Pancreas (tissue), 10 donors: ENCODE measurements around the gene PNN. TPM values are rescaled to one million over a fixed set of nuclear protein-coding genes. Genes with fewer than 3 reads are reported as not detected.

Experiments used
- ATAC-seq, 4 donors: fragments of 200-7000 bp; cut with Tn5 transposase; one replicate each; pipeline versions ENCODE4 v1.8.0 to v1.9.1; 2020; ENCODE audit warnings: mild to moderate bottlenecking in 4 of 4, moderate library complexity in 4 of 4
- DNase-seq, 6 donors: peaks; one replicate each; pipeline ENCODE4 v3.0.0-alpha.2; 2020
- FAIRE-seq: peaks from 2 replicates; lab custom pipeline; 2012; peaks lifted over from hg19 to GRCh38; lab: Jason Lieb, UNC
- H3K27ac ChIP-seq, 4 donors: fragments of 200-600 bp; sonication (generic); 1 replicate in 3 of 4; 2 replicates in 1 of 4; pipeline versions ENCODE4 v1.5.0 to v1.8.0; 2020
- H3K27me3 ChIP-seq, 4 donors: fragments of 200-600 bp; one replicate each; pipeline ENCODE4 v1.8.0; 2021
- H3K36me3 ChIP-seq, 3 donors: fragments of 200-600 bp; sonication (generic) in 1 of 3; one replicate each; pipeline versions ENCODE4 v1.5.0 to v1.8.0; 2020 to 2021
- H3K4me1 ChIP-seq, 3 donors: fragments of 200-600 bp; one replicate each; pipeline ENCODE4 v1.8.0; 2021
- H3K4me3 ChIP-seq, 4 donors: fragments of 200-600 bp; sonication (generic) in 2 of 4; one replicate each; pipeline versions ENCODE4 v1.5.0 to v1.8.0; 2020 to 2021
- H3K9me3 ChIP-seq, 4 donors: fragments of 200-600 bp; one replicate each; pipeline ENCODE4 v1.8.0; 2021
- CTCF ChIP-seq, 4 donors: fragments of 200-600 bp; sonication (generic) in 3 of 4; IDR thresholded peaks; one replicate each; pipeline versions ENCODE4 v1.5.0 to v1.8.0; 2021; ENCODE audit warnings: antibody characterized with exemption in 4 of 4
- WGBS, 2 donors: extraction: QIAGEN DNeasy Blood & Tissue Kit; methylation state at CpG; one replicate each; pipeline ENCODE4 v1.1.7; 2013; 5-methylcytosine and 5-hydroxymethylcytosine counted together
- intact Hi-C, 3 donors: fragments of 100-400 bp; cut with DNase I; formaldehyde crosslinking; loops; one replicate each; pipeline versions ENCODE4 v1.11.1 to v1.14.2; 2022
- polyA plus RNA-seq, 2 donors: library from polyadenylated mRNA; stranded (reverse); fragments of 200-250 nt; gene quantifications; one replicate each; pipeline ENCODE4 v1.2.3, GENCODE V29; 2013
- total RNA-seq, 6 donors: library from RNA; stranded (reverse); fragmentation: NEBNext Ultra II Directional in 4 of 6; extraction: Animal tissue kit (Norgen Biotek cat#: 25700) in 4 of 6; gene quantifications; one replicate each; pipeline versions ENCODE4 v1.2.1 to v1.2.4, GENCODE V29; 2021 to 2023
- donor health status: healthy with polysubstance abuse.
- donor health status: DM: no; HTN: no; CAD: no; lungs with moderate emphysema.
- donor health status: DM: no; HTN: no; CAD: no.
- donor health status: control.
- donor health status: control.
- donor health status: Bipolar disorder and iron deficiency.
- donor health status: DM: yes; HTN: yes; CAD: no.
- donor health status: DM: no; HTN: no; CAD: no.
- donor health status: DM: no; HTN: no; CAD: no.
- donor health status: DM: yes; HTN: yes; CAD: no.

PNN gene
- total and polyA plus RNA-seq, 8 donors = 19.0 to 60.1 (median 27.7) TPM

- intact Hi-C loops = no loop called here
- Histone ChIP-seq H3K9me3 (no peaks in the 10 kb centered on the region), H3K27ac (no peak overlapping the region), H3K27me3 (no peaks in the 10 kb centered on the region), H3K36me3 (peaks cover 0 to 10% (median 4%) of the 10 kb centered on the region in 3 donors), H3K4me3 (no peak overlapping the region), H3K4me1 (peaks cover 0 to 5% (median 0%) of the 10 kb centered on the region in 3 donors)
- WGBS, 2 donors = 52 to 63% methylated on average over 7 of the region's 7 CpGs
- peak in 1 of 4 donors; percentile 60 for ATAC-seq
- no peak for FAIRE-seq
- no peak for TF ChIP-seq CTCF (IDR thresholded peaks at IDR 0.05)
- no peak for DNase-seq
These were observed 29.6 kb upstream of the PNN start for GRCh38 chr14:39145266-39145966.

GRCh38 chr14:39154594-39155189, 20.4 kb upstream of the PNN start:
- no peak overlapping the region for H3K27ac ChIP-seq
- intact Hi-C loops = no loop called here
- 94 to 98% methylated on average over 9 of the region's 9 CpGs for WGBS, 2 donors
- peaks cover 0 to 10% (median 6%) of the 10 kb centered on the region in 3 donors for H3K36me3 ChIP-seq
- H3K27me3 ChIP-seq = no peaks in the 10 kb centered on the region
- DNase-seq (no peak), ATAC-seq (no peak), FAIRE-seq (no peak)
- TF ChIP-seq CTCF (IDR thresholded peaks at IDR 0.05) = no peak
- no peak overlapping the region for H3K4me3 ChIP-seq
- no peaks in the 10 kb centered on the region for H3K4me1 ChIP-seq
- H3K9me3 ChIP-seq = no peaks in the 10 kb centered on the region

- H3K27me3 ChIP-seq = no peaks in the 10 kb centered on the region
- no peaks in the 10 kb centered on the region for H3K9me3 ChIP-seq
- H3K4me3 ChIP-seq = no peak overlapping the region
- DNase-seq = no peak
- no peak for FAIRE-seq
- no peak for TF ChIP-seq CTCF (IDR thresholded peaks at IDR 0.05)
- no peaks in the 10 kb centered on the region for H3K4me1 ChIP-seq
- no peak for ATAC-seq
- H3K36me3 ChIP-seq = peaks cover 0 to 16% (median 2%) of the 10 kb centered on the region in 3 donors
- intact Hi-C loops = no loop called here
- H3K27ac ChIP-seq = no peak overlapping the region
- WGBS, 2 donors = 94 to 96% methylated on average over 6 of the region's 6 CpGs
These were observed 17.6 kb upstream of the PNN start for GRCh38 chr14:39157491-39157890.

- H3K4me3 ChIP-seq = no peak overlapping the region
- intact Hi-C loops = no loop called here
- FAIRE-seq (no peak), DNase-seq (no peak), ATAC-seq (no peak)
- peaks cover 0 to 11% (median 2%) of the 10 kb centered on the region in 3 donors for H3K36me3 ChIP-seq
- H3K27me3 ChIP-seq = no peaks in the 10 kb centered on the region
- H3K9me3 ChIP-seq = no peaks in the 10 kb centered on the region
- H3K4me1 ChIP-seq = no peaks in the 10 kb centered on the region
- TF ChIP-seq CTCF (IDR thresholded peaks at IDR 0.05) = no peak
- WGBS, 2 donors = 55 to 74% methylated on average over 6 of the region's 6 CpGs
- H3K27ac ChIP-seq = no peak overlapping the region
These were observed 16.7 kb upstream of the PNN start for GRCh38 chr14:39158222-39158858.
